Adrenal gland (tissue), 12 donors: ENCODE measurements around the gene SSH3. TPM values are rescaled to one million over a fixed set of nuclear protein-coding genes. Genes with fewer than 3 reads are reported as not detected.

Experiments used
- DNase-seq, 7 donors: peaks; one replicate each; pipeline ENCODE4 v3.0.0-alpha.2; 2019 to 2020
- H3K27ac ChIP-seq, 5 donors: fragments of 200-600 bp; sonication (generic) in 4 of 5; 1 replicate in 3 of 5; 2 replicates in 2 of 5; pipeline versions ENCODE4 v1.5.1 to v1.8.0; 2016 to 2020; ENCODE audit warnings: mild to moderate bottlenecking in 1 of 5
- H3K27me3 ChIP-seq: fragments of 200-600 bp; 2 replicates; pipeline ENCODE4 v1.8.0; 2021
- H3K36me3 ChIP-seq, 2 donors: fragments of 200-600 bp; replicated peaks in 1 of 2; 1 replicate in 1 of 2; 2 replicates in 1 of 2; pipeline versions ENCODE4 v1.5.1 to v1.8.0; 2018 to 2022
- H3K4me1 ChIP-seq, 2 donors: fragments of 200-600 bp; replicated peaks in 1 of 2; 1 replicate in 1 of 2; 2 replicates in 1 of 2; pipeline versions ENCODE4 v1.5.1 to v1.8.0; 2018 to 2021
- H3K4me3 ChIP-seq, 4 donors: fragments of 200-600 bp; sonication (generic) in 3 of 4; one replicate each; pipeline ENCODE4 v1.5.1; 2016 to 2018
- H3K9me3 ChIP-seq, 3 donors: fragments of 200-600 bp; sonication (generic) in 1 of 3; replicated peaks in 1 of 3; 1 replicate in 2 of 3; 2 replicates in 1 of 3; pipeline versions ENCODE4 v1.5.1 to v1.8.0; 2016 to 2021
- POLR2A ChIP-seq, 2 donors: fragments of 450-650 bp; IDR thresholded peaks; one replicate each; pipeline ENCODE4 v1.6.1; 2017; ENCODE audit warnings: antibody characterized with exemption in 2 of 2, mild to moderate bottlenecking in 2 of 2, moderate library complexity in 1 of 2
- WGBS, 4 donors: extraction: QIAGEN DNeasy Blood & Tissue Kit in 2 of 4; methylation state at CpG; one replicate each; pipeline versions ENCODE4 v1.1.5 to v1.1.7; 2013 to 2017; 5-methylcytosine and 5-hydroxymethylcytosine counted together
- intact Hi-C, 2 donors: fragments of 100-400 bp; cut with DNase I; formaldehyde crosslinking; loops; one replicate each; pipeline versions ENCODE4 v1.14.1 to v1.15.0; 2022 to 2023
- polyA plus RNA-seq, 3 donors: library from polyadenylated mRNA; stranded (reverse); fragments of 200-250 nt in 2 of 3; fragments of 350-450 nt in 1 of 3; fragmentation: Illumina TruSeq in 1 of 3; extraction: RNeasy Lipid Tissue Mini Kit (QIAGEN cat#74804) in 1 of 3; gene quantifications; one replicate each; pipeline ENCODE4 v1.2.3, GENCODE V29; 2013 to 2014
- total RNA-seq, 9 donors: library from RNA; depleted of rRNA in 4 of 9; stranded (reverse); fragments of >200 nt in 4 of 9; fragments of 120-200 nt in 1 of 9; fragmentation: NEBNext Ultra II Directional in 1 of 9; extraction: Animal tissue kit (Norgen Biotek cat#: 25700) in 1 of 9; gene quantifications; one replicate each; pipeline versions ENCODE4 v1.1.0 to v1.2.4, GENCODE V29; 2013 to 2023
- TF ChIP-seq, protein P1 (sequence below), 6 experiments: fragments of 450-650 bp in 4 of 6; fragments of 200-600 bp in 2 of 6; sonication (generic) in 1 of 6; IDR thresholded peaks; 1 replicate in 5 of 6; 2 replicates in 1 of 6; pipeline versions ENCODE4 v1.5.1 to v1.8.0; 2016 to 2021; ENCODE audit warnings: antibody characterized with exemption in 6 of 6, mild to moderate bottlenecking in 2 of 6, moderate library complexity in 1 of 6
- donor health status: healthy with polysubstance abuse.
- donor health status: Bipolar disorder and iron deficiency.
- donor health status: DM: yes; HTN: yes; CAD: no.
- donor health status: DM: no; HTN: no; CAD: no.
- donor health status: DM: no; HTN: no; CAD: no.
- donor health status: DM: yes; HTN: yes; CAD: no.

The SSH3 gene
- total and polyA plus RNA-seq, 12 donors, result 4.2 to 35.2 (median 24.6) TPM

DNA sequence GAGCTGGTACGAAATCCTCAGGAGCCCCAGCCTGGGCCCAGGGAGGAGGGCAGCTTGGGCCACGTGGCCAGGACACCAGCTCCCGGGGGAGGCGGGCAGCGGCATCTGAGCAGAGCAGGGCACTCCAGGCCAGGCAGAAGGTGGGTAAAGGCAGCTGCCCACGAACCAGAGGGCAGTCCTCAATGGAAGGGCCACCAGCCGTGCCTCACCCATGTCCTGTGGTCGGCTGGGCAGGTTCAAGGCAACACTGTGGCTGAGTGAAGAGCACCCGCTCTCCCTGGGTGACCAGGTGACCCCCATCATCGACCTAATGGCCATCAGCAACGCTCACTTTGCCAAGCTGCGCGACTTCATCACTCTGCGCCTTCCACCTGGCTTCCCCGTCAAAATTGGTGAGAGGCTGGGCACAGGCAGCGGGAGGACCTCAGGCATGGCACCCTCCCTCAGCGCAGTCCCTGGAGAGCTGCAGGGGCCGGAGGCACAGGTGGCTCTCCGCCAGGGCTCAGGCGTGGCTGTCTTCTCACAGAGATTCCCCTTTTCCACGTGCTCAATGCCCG is 2.5 kb upstream of the SSH3 start:
- 92 to 94% (median 93%) methylated on average over 8 to 22 of the region's 22 CpGs for WGBS, 4 donors
- peak in 3 of 7 donors; percentile 12 to 16 (median 13) for DNase-seq
- intact Hi-C loops, result loop anchor here in 1 of 2 donors (5.0 kb wide), 1 partner anchor 34 kb away; the partner anchor contains the start of gene GRK2

DNA sequence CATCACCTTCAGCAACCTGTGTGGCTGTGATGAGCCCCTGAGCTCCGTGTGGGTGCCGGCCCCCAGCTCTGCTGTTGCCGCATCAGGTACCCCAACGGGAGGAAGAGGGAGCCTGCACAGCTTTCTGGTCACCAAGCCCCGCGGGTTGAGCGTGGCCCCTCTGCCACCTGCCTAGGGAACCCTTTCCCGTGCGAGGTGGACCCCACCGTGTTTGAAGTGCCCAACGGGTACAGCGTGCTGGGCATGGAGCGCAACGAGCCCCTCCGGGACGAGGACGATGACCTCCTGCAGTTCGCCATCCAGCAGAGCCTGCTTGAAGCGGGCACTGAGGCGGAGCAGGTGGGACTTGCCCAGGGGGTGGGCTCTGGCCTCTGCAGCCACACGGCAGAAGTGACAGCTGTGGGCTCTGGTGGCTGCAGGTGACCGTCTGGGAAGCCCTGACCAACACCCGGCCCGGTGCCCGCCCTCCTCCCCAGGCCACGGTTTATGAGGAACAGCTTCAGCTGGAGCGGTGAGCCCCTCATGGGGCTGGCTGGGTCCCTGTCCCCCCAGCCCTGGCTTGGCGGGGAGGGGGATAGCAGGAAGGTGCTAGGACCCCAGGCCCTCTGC is 1.9 kb upstream of the SSH3 start:
- intact Hi-C loops, result loop anchor here in 1 of 2 donors (5.0 kb wide), 1 partner anchor 34 kb away; the partner anchor contains the start of gene GRK2
- Histone ChIP-seq H3K27me3 (no peaks in the 10 kb centered on the region), H3K36me3 (peaks cover 0 to 37% of the 10 kb centered on the region in 2 donors), H3K4me1 (peaks cover 15 to 21% of the 10 kb centered on the region in 2 donors), H3K4me3 (no peak overlapping the region), H3K9me3 (no peaks in the 10 kb centered on the region), H3K27ac (no peak overlapping the region)
- no peak for TF ChIP-seq POLR2A (IDR thresholded peaks at IDR 0.05)
- TF ChIP-seq, protein P1, sequence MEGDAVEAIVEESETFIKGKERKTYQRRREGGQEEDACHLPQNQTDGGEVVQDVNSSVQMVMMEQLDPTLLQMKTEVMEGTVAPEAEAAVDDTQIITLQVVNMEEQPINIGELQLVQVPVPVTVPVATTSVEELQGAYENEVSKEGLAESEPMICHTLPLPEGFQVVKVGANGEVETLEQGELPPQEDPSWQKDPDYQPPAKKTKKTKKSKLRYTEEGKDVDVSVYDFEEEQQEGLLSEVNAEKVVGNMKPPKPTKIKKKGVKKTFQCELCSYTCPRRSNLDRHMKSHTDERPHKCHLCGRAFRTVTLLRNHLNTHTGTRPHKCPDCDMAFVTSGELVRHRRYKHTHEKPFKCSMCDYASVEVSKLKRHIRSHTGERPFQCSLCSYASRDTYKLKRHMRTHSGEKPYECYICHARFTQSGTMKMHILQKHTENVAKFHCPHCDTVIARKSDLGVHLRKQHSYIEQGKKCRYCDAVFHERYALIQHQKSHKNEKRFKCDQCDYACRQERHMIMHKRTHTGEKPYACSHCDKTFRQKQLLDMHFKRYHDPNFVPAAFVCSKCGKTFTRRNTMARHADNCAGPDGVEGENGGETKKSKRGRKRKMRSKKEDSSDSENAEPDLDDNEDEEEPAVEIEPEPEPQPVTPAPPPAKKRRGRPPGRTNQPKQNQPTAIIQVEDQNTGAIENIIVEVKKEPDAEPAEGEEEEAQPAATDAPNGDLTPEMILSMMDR (IDR thresholded peaks at IDR 0.05), result no peak
- DNase-seq, result peak in 3 of 7 donors; percentile 12 to 19 (median 14)
- WGBS, 4 donors, result 87 to 100% (median 93%) methylated on average over 3 to 28 of the region's 28 CpGs

More for the DNA sequence above, 2.5 kb upstream of the SSH3 start:
- no peaks in the 10 kb centered on the region for H3K27me3 ChIP-seq
- H3K4me3 ChIP-seq, result no peak overlapping the region
- TF ChIP-seq, protein P1 (IDR thresholded peaks at IDR 0.05), result no peak
- TF ChIP-seq POLR2A (IDR thresholded peaks at IDR 0.05), result no peak
- peaks cover 0 to 38% of the 10 kb centered on the region in 2 donors for H3K36me3 ChIP-seq
- H3K9me3 ChIP-seq, result no peaks in the 10 kb centered on the region
- no peak overlapping the region for H3K27ac ChIP-seq
- peaks cover 15 to 21% of the 10 kb centered on the region in 2 donors for H3K4me1 ChIP-seq

DNA sequence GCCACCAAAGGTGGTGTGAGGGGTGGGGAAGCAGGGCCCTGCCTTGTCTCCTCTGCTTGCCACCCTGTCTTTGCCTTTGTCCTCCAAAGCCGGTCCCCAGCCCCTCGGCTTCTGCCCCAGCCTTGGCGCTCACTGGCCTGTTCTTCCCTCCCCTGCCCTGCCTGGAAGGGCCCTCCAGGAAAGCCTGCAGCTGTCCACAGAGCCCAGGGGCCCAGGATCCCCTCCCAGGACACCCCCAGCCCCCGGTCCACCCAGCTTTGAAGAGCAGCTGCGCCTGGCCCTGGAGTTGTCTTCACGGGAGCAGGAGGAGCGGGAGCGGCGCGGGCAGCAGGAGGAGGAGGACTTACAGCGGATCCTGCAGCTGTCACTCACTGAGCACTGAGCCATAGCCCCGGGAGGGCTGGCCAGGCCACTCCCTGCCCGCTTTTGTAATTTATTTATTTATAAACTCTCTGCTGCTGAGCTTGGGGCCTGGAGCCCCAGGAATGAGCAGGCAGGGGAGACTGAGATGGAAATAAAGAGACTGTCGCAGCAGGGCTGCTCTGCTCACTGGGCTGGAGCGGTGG is 1.3 kb upstream of the SSH3 start:
- peak in 6 of 7 donors; percentile 12 to 74 (median 24) for DNase-seq
- Histone ChIP-seq H3K4me3 (peak overlapping the region in 1 of 4 donors; percentile 85), H3K27me3 (no peaks in the 10 kb centered on the region), H3K9me3 (no peaks in the 10 kb centered on the region), H3K27ac (no peak overlapping the region), H3K36me3 (peaks cover 0 to 31% of the 10 kb centered on the region in 2 donors), H3K4me1 (peaks cover 15 to 21% of the 10 kb centered on the region in 2 donors)
- TF ChIP-seq, protein P1 (IDR thresholded peaks at IDR 0.05), result no peak
- intact Hi-C loops, result loop anchor here in 1 of 2 donors (5.0 kb wide), 1 partner anchor 35 kb away; the partner anchor contains the start of gene GRK2
- 67 to 83% (median 71%) methylated on average over 12 to 15 of the region's 15 CpGs for whole genome bisulfite sequencing, 4 donors

DNA sequence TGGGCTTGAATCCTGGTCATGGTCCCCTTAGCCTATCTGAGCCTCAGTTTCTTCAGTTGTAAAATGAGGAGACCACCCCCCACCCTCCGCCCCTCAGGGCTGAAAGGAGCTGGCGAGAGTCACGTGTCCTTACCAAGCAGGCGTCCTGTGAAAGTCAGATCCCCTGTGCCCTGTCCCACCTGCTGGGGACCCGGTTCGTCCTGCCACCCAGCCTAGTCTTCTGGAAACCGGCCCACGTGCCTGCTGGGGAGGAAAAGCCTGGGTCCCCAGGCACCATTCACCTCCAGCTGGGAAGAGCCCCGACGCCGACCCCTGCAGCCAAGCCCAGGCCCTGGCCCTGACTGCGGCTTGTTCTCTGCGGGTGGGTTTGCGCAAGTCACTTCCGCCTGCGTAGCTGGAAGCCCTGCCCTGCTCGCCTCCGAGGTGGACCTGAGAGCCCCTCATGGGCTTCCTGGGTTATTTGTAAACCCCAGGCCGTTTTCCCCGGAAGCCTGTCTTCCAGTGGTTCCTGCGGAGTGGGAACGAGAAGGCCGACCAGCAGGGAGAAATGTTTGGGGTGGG is 679 bp upstream of the SSH3 start:
- Histone ChIP-seq H3K4me3 (peak overlapping the region in 2 of 4 donors; percentile 26 to 85), H3K4me1 (peaks cover 15 to 21% of the 10 kb centered on the region in 2 donors), H3K27ac (peak overlapping the region in 1 of 5 donors; percentile 68), H3K27me3 (no peaks in the 10 kb centered on the region), H3K9me3 (no peaks in the 10 kb centered on the region), H3K36me3 (peaks cover 0 to 30% of the 10 kb centered on the region in 2 donors)
- 24 to 93% (median 32%) methylated on average over 3 to 23 of the region's 23 CpGs for WGBS, 4 donors
- no peak for TF ChIP-seq POLR2A (IDR thresholded peaks at IDR 0.05)
- intact Hi-C loops, result loop anchor here in 1 of 2 donors (5.0 kb wide), 1 partner anchor 35 kb away; the partner anchor contains the start of gene GRK2
- peak in 6 of 7 donors; percentile 13 to 62 (median 34) for DNase-seq
